Measurements from ENCODE around the gene PLPP4. TPM values are rescaled to one million over a fixed set of nuclear protein-coding genes. Genes with fewer than 3 reads are reported as not detected.

PLPP4 gene
- polyA plus RNA-seq, 1 experiment, result 35.4 TPM

GRCh38 chr10:120557311-120557710 lies 100.3 kb downstream of the PLPP4 start:
- Histone ChIP-seq H3K36me3 (ENCODE audit: control insufficient read depth, insufficient read depth, low read length) (no peaks in the 10 kb centered on the region), H3K4me3 (ENCODE audit: low read depth, low read length) (no peak overlapping the region), H3K27me3 (ENCODE audit: control insufficient read depth, insufficient read depth, low read length) (no peaks in the 10 kb centered on the region)
- no peak for TF ChIP-seq CTCF (IDR thresholded peaks at IDR 0.05; ENCODE audit: insufficient read depth, low read depth, low read length)
- CTCF ChIA-PET, result interaction anchor here (0.6 kb wide), 1 partner anchor 28 kb away, joined by 3 read pairs; no protein-coding TSS in a partner anchor
- no peak for DNase-seq (ENCODE audit: low read depth)
- POLR2A ChIA-PET, result no interaction called here

DNA sequence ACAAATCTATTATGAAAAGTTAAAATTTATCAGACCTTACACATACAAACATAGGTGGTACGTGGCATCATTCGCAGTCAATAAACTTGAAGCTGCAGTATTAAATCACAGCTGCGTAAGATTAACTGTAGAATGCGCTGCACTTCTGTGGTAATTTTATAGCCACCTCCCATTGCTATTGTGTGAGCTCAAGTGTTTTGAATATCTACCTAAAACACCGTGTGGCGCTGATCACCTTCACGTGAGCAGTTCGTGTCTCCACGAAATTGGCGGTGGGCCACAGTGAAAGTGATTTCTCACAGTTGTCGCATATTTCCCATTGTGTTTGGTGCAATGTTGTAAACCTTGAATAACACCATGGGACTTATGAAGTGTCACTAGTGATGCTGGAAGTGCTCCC lies 102.8 kb downstream of the PLPP4 start:
- Histone ChIP-seq H3K27me3 (ENCODE audit: control insufficient read depth, insufficient read depth, low read length) (no peaks in the 10 kb centered on the region), H3K4me3 (ENCODE audit: low read depth, low read length) (no peak overlapping the region), H3K36me3 (ENCODE audit: control insufficient read depth, insufficient read depth, low read length) (no peaks in the 10 kb centered on the region)
- no peak for DNase-seq (ENCODE audit: low read depth)
- ChIA-PET POLR2A (no interaction called here), CTCF (no interaction called here)
- TF ChIP-seq CTCF (IDR thresholded peaks at IDR 0.05; ENCODE audit: insufficient read depth, low read depth, low read length), result no peak

GRCh38 chr10:120562956-120563355 lies 105.9 kb downstream of the PLPP4 start:
- Histone ChIP-seq H3K4me3 (ENCODE audit: low read depth, low read length) (no peak overlapping the region), H3K36me3 (ENCODE audit: control insufficient read depth, insufficient read depth, low read length) (no peaks in the 10 kb centered on the region), H3K27me3 (ENCODE audit: control insufficient read depth, insufficient read depth, low read length) (no peaks in the 10 kb centered on the region)
- TF ChIP-seq CTCF (IDR thresholded peaks at IDR 0.05; ENCODE audit: insufficient read depth, low read depth, low read length), result no peak
- ChIA-PET POLR2A (no interaction called here), CTCF (no interaction called here)
- DNase-seq (ENCODE audit: low read depth), result no peak

DNA sequence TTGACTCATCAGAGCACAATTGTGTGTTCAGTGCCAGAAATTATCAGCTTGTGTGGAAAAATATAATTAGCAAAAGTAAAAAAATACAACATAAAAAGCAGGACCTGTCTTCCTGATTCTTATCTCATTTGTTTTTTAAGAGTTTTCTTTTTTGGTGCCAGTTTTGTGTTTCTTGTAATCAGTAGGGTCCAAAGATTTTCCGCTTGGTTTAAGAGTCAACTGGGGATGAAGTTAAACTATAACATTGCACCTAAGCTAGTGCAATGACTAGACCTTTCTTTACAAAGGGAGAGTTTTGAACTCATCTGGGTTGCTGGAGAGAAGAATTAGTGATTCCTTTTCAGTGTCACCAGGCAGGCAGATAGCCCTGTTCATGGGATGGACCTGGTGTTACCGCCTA lies 113.4 kb downstream of the PLPP4 start:
- no peak for DNase-seq (ENCODE audit: low read depth)
- H3K27me3 ChIP-seq (ENCODE audit: control insufficient read depth, insufficient read depth, low read length), result no peaks in the 10 kb centered on the region
- CTCF ChIA-PET, result no interaction called here
- POLR2A ChIA-PET, result no interaction called here
- no peaks in the 10 kb centered on the region; the same call in none of the 2 replicates for H3K36me3 ChIP-seq (ENCODE audit: control insufficient read depth, insufficient read depth, low read length)
- no peak for TF ChIP-seq CTCF (IDR thresholded peaks at IDR 0.05; ENCODE audit: insufficient read depth, low read depth, low read length)
- H3K4me3 ChIP-seq (ENCODE audit: low read depth, low read length), result no peak overlapping the region

DNA sequence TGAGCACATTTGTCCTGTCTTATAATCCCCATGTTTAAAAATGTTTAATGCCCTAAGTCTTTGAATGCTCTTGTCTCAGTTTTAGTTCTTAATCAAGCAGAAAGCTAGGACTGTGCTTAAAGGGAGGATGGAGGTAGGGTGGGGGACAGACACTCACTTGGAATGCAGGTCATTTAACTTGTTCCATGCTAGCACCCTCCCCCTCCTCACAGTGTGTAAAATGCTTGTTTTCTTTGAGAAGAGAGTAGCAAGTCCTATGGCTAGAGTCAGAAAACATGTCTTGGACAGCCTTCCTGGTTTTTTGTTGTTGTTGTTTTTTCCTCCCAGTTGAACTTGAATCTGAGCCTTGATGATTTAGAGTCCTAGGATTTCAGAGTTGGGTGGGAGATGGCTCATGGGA lies 114.2 kb downstream of the PLPP4 start:
- CTCF ChIA-PET, result no interaction called here
- no peak for TF ChIP-seq CTCF (IDR thresholded peaks at IDR 0.05; ENCODE audit: insufficient read depth, low read depth, low read length)

More for the DNA sequence above, 114.2 kb downstream of the PLPP4 start:
- Histone ChIP-seq H3K4me3 (ENCODE audit: low read depth, low read length) (no peak overlapping the region), H3K36me3 (ENCODE audit: control insufficient read depth, insufficient read depth, low read length) (no peaks in the 10 kb centered on the region; the same call in none of the 2 replicates), H3K27me3 (ENCODE audit: control insufficient read depth, insufficient read depth, low read length) (no peaks in the 10 kb centered on the region)
- POLR2A ChIA-PET, result no interaction called here
- DNase-seq (ENCODE audit: low read depth), result no peak

Data from BJ (cell line).